NCI-H1930 (cell line): Measurements from ENCODE around the gene PARP15.
A peak's percentile ranks its signal among the peaks of the same experiment; 100 is the strongest.
"Not testable (repeated sequence)": the region's sequence is repeated elsewhere in the genome, so short reads cannot be mapped to it uniquely, and the experiment has no call there.

Experiments
- DNase-seq, 2 experiments: peaks; one replicate each; lab custom pipeline; 2025; lab: John Stamatoyannopoulos, UW

The PARP15 gene

DNA sequence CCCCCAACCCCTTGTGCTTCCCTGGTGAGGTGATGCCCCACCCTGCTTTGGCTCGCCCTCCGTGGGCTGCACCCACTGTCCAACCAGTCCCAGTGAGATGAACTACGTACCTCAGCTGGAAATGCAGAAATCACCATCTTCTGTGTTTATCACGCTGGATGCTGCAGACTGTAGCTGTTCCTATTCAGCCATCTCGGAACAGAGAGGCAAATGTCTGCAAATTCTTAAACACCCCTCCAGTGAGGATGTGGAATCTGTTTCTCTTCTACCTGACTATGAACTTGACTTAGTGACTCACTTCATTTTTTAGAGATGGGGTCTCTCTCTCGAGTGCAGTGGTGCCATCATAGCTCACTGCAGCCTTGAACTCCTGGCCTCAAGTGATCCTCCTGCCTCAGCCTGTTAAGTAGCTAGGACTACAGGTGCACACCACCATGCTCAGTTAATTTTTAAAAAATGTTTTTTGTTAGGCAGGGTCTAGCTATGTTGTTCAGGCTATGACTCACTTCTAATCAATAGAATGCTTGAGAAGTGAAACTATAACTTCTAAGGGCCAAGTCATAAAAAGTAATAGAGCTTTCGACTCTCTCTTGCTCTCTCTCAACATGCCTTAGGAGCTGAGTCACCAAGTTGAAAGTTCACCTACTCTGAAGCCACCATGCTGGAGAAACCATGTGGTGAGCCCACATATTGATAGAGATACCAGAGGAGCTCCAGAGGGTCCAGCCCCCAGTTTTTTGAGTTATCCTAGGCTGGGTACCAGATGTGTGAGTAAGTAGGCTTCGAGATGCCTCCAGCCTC, 91.7 kb downstream of the PARP15 start:
- DNase-seq = no peak

DNA sequence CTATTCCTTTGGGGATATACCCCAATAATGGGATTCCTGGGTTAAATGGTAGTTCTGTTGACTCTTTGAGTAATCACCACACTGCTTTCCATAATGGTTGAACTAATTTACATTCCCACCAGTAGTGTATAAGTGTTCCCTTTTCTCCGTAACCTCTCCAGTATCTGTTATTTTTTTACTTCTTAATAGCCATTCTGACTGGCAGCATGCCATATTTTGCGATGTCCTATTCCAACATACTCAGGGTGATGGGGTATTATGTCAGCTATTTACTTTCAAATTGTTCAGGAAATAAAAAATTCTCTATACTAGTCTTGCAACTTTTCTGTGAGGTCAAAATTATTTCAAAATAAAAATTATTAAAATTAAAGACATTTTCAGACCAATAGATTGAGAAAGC, 94.1 kb downstream of the PARP15 start:
- DNase-seq = no peak

DNA sequence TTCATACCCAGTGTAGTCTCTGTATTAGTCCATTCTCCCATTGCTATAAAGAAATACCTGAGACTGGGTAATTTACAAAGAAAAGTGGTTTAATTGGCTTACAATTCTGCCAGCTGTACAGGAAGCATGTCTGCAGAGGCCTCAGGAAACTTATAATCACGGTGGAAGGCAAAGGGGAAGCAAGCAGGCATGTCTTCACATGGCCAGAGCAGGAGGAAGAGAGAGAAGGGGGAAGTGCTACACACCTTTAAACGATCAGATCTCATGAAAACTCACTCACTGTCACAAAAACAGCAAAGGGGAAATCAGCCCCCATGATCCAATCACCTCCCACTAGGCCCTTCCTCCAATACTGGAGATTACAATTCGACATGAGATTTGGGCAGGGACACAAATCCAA, 96.9 kb downstream of the PARP15 start:
- no peak for DNase-seq

DNA sequence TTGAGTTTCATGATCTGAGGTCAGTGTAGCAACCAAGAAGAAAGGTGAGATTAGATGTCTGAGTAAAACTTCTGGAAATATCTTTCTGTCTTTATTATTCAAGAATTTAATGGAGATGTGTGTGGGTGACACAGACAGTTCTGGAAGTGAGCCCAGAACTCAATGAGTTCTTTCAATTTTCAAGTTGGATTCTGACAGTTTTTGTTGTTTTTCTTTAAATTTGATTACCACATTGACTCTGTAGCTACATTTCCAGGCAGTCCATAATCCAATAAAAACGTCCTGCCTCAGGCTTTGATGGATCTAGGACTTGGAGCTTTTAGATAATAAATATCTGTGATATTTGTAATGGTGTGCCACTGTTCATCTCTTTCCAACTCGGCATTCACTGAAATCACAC, 99.3 kb downstream of the PARP15 start:
- DNase-seq = no peak

GRCh38 chr3:122677216-122677615, 99.8 kb downstream of the PARP15 start:
- no peak for DNase-seq

GRCh38 chr3:122678506-122678905, 101.1 kb downstream of the PARP15 start:
- DNase-seq = no peak

DNA sequence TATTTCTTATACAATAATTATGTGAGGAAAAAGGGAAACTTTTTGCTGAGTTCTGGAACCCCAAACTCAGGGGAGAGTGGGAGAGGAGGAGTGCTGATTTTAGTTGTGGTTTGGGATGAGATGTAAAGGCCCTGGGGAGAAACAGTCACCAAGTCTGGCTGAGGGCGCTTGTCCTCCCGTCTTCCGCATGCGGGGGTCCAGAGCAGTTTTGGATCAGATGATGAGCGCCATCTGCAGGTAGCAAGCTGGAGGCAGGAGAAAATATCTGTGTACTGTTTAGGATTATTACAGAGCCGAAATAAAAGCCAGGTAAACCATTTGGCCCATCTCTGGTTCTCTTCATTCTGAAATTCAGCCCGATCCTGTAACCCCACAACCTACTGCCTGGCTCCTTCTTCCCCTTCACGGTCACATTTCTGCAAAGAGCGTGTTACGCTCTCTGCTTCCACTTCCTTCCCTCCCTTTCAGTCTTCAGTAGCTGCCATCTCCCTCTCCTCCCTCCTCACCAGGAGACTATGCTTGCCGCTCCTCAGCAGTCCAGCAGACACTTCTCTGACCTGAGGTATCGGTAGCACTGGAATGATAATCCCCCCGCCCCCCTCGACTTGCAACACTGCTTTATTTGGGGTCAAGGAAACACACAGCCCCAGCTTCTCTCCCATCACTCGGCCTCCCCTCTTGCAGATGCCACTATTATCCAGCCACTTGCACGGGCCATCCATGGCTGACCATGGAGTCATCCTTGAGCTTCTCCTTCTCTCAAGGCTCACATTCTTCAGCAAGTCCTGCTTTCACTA, 101.8 kb downstream of the PARP15 start:
- DNase-seq = peak; percentile 31 to 50

DNA sequence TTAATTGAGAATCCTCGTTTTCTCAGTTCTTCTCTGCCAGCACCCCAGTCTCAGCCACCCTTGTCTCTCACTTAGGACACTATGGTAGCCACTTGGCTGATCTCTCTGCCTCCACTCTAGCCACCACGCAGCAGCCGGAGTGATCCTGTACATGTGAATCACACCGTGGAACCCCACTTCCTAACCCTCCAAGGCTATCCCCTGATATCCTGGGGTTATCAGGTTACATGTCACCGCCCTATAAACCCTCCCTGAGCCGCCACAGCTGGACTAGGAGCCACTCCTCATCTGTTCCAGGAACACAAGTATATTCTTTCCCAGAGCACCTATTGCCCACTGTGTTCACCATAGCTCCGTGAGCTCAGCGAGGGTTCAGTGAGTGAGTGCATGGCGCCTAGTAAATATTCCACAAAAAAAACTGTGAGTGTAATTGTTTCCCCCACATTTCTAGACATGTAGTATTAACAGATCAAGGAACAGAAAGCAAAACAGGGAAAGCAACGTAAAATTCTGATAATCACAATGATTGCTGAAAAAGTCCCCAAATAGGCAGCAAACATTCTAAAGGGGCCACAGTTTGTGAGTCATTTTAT, 102.5 kb downstream of the PARP15 start:
- no peak for DNase-seq

DNA sequence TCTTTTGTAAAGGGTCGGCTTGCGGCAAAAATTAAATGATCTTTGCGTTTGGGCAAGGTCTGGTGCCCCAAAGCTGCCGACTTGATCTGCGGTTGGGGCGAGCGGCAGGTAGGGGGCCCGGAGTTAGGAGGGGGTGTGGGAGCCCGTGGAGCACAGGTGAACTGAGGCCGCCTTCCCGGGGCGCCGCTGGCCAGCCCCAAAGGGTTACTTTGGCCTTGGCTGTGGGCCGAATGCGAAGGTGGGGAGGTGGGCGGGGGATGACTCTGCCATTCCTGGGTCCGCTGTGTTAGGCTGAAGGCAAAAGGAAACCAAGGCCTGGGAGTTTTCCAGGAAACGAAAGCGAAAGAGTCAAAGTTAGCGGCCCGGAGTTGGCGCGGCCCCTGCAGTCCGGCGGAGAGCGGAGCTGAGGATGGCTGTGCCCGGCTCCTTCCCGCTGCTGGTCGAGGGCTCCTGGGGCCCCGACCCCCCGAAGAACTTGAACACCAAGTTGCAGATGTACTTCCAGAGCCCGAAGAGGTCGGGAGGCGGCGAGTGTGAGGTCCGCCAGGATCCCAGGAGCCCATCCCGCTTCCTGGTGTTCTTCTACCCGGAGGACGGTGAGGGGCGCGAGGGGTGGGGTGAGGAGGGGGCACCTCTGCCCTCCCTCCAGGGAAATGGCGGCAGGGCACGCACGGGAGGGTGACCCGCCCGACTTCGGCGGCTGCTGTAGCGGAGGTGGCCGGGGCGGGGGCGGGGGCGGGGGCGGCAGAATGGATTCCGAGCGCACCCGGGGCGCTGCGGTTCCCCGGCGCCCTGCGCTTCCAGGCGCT, 103.2 kb downstream of the PARP15 start, which contains the start of gene PARP14:
Gene PARP14 (plus strand): TSS at position 365 of the 809 bp plus-strand sequence. CDS start 45 bp downstream, at position 410.
- DNase-seq = peak in 1 of 2 experiments; percentile 13

DNA sequence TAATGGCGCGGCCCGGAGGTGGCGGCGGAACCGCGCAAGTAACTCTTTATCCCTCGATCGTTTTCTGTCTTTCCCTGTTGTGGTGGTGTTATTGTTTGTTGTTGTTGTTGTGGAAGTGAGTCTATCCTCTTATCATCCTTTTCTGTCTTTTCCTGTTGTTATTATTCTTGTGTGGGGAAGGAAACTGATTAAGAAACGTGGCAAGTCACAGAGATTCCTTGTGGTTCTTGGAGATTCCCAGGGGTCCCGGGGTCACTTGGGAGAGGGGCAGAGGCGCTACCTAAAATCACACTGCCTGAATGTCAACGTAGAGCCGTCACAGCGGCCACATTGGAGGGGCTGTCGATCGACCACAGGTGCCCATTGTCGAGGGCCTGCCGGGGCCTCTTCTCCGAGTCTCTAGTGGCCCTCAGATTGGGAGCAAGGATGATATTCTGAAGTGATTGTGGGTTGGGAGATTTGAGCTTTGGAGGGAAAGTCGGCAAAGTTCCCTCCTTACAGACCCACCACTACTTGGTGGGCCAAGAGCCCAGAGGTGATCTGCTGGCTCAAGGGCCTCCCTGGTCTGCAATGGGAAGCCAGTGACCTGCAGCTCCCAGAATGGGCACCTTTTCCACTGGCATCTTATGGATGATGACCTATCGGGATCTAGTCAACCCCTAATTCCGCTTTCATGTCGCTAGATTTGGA, 104.0 kb downstream of the PARP15 start:
- no peak for DNase-seq

DNA sequence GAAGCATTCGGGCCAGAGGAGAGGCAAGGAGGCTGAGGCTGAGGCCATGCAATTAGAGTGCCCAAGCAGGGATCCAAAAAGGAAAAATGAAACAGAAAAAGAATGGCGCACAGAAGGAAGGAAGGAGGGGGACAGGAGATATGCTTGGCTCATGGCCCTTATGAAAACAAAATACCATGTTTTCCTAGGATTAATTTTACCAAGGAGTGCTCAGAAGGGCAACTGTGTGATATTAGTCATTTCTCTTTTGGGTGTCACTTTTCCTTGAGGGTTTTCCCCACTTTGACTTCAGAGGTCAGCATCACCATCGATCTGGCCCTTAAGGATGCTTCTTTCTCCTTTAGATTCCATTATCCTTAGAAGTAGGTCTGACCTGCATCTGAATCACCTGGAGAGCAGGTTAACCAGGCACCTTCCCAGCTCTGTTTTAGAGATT, 104.5 kb downstream of the PARP15 start:
- no peak for DNase-seq

GRCh38 chr3:122682778-122683411, 105.4 kb downstream of the PARP15 start:
- not testable (repeated sequence) for DNase-seq

- DNase-seq = no peak
Measured at GRCh38 chr3:122687298-122687697, 109.8 kb downstream of the PARP15 start.
